HepG2 (cell line): Measurements from ENCODE around the gene TTLL12. TPM values are rescaled to one million over a fixed set of nuclear protein-coding genes. Genes with fewer than 3 reads are reported as not detected.

Source experiments
- ATAC-seq: fragments of 200-7000 bp; cut with Tn5 transposase; 3 replicates; pipeline ENCODE4 v1.9.1; 2020; ENCODE audit warnings: mild to moderate bottlenecking, moderate library complexity
- BruUV-seq: library from RNA; stranded (reverse); fragments of 400-500 nt; replicated peaks from 2 replicates; lab custom pipeline; 2021; lab: Mats Ljungman, UMichigan
- CTCF ChIA-PET: fragments of 300-600 bp; formaldehyde crosslinking; extraction: SDS; loops from one replicate; lab custom pipeline; 2021; ENCODE audit warnings: low total read pairs, inconsistent platforms, low intra/inter-chr PET ratio; lab: Yijun Ruan, JAX
- POLR2A ChIA-PET: fragments of 350-600 bp; sonication (Branson Sonifier 250); formaldehyde crosslinking; loops from one replicate; lab custom pipeline; 2020; ENCODE audit warnings: antibody characterized with exemption, inconsistent platforms; lab: Yijun Ruan, JAX
- DNase-seq: peaks from one replicate; pipeline ENCODE4 v3.0.0-alpha.2; 2015; ENCODE audit warnings: low spot score
- FAIRE-seq: peaks from 3 replicates; lab custom pipeline; 2011; peaks lifted over from hg19 to GRCh38; lab: Jason Lieb, UNC
- H2AFZ ChIP-seq: one replicate; pipeline ENCODE4 v1.6.1; 2011; ENCODE audit warnings: low read length, inconsistent platforms
- H3K27ac ChIP-seq: fragments of 300-600 bp; 3 replicates; pipeline ENCODE4 v1.8.0; 2011; ENCODE audit warnings: mixed run types, mild to moderate bottlenecking, mixed read lengths, low read length, inconsistent platforms; ENCODE audit not compliant: insufficient read depth; ENCODE audit errors: extremely low read length
- H3K27me3 ChIP-seq, 2 experiments: fragments of 200-600 bp in 1 of 2; 2 replicates in 1 of 2; 3 replicates in 1 of 2; pipeline versions ENCODE4 v1.6.0 to v1.8.0; 2011; ENCODE audit warnings: low read length in 2 of 2, mild to moderate bottlenecking in 2 of 2, moderate library complexity in 2 of 2, inconsistent platforms in 1 of 2; ENCODE audit not compliant: insufficient read depth in 2 of 2, control insufficient read depth in 1 of 2
- H3K36me3 ChIP-seq, 2 experiments: fragments of 200-600 bp in 1 of 2; replicated peaks in 1 of 2; 2 replicates in 1 of 2; 3 replicates in 1 of 2; pipeline versions ENCODE4 v1.5.1 to v1.8.0; 2011; ENCODE audit warnings: low read length in 2 of 2, inconsistent platforms in 1 of 2; ENCODE audit not compliant: insufficient read depth in 2 of 2, control insufficient read depth in 1 of 2
- H3K4me1 ChIP-seq: 2 replicates; pipeline ENCODE4 v1.5.1; 2012; ENCODE audit warnings: low read length, inconsistent platforms; ENCODE audit not compliant: insufficient read depth
- H3K4me2 ChIP-seq: 2 replicates; pipeline ENCODE4 v1.6.0; 2011; ENCODE audit warnings: low read depth, low read length, inconsistent platforms
- H3K4me3 ChIP-seq, 3 experiments: fragments of 200-600 bp in 1 of 3; sonication (generic), shearing (Covaris generic) in 1 of 3; replicated peaks in 1 of 3; 2 replicates each; pipeline ENCODE4 v1.5.1; 2011 to 2016; ENCODE audit warnings: low read length in 3 of 3, inconsistent platforms in 2 of 3, low read depth in 2 of 3, mild to moderate bottlenecking in 2 of 3, control low read depth in 1 of 3, mixed read lengths in 1 of 3; ENCODE audit not compliant: insufficient read depth in 1 of 3
- H3K79me2 ChIP-seq: one replicate; pipeline ENCODE4 v1.6.1; 2011; ENCODE audit warnings: low read length, inconsistent platforms; ENCODE audit not compliant: insufficient read depth
- H3K9ac ChIP-seq: 2 replicates; pipeline ENCODE4 v1.6.0; 2011; ENCODE audit warnings: mild to moderate bottlenecking, low read depth, low read length, inconsistent platforms; ENCODE audit not compliant: insufficient read depth
- H3K9me3 ChIP-seq: 2 replicates; pipeline ENCODE4 v1.5.1; 2012; ENCODE audit warnings: mild to moderate bottlenecking, low read length
- H4K20me1 ChIP-seq: 2 replicates; pipeline ENCODE4 v1.6.0; 2011; ENCODE audit warnings: inconsistent platforms, mild to moderate bottlenecking, low read length, moderate library complexity; ENCODE audit not compliant: insufficient read depth
- BCL6 ChIP-seq: IDR thresholded peaks from 2 replicates; pipeline ENCODE4 v1.6.1; 2016; ENCODE audit warnings: missing genetic modification reagents, missing compliant biosample characterization
- GTF3A ChIP-seq: sonication (generic); formaldehyde crosslinking; conservative IDR thresholded peaks from 2 replicates; pipeline ENCODE4 v1.4.0; 2020; ENCODE audit warnings: mild to moderate bottlenecking, missing genetic modification reagents
- HNRNPL ChIP-seq: fragments of 200-400 bp; formaldehyde crosslinking; IDR thresholded peaks from 2 replicates; pipeline ENCODE4 v1.6.1; 2017; ENCODE audit warnings: mild to moderate bottlenecking, low read depth, low read length
- RAD51 ChIP-seq: fragments of 450-650 bp; IDR thresholded peaks from 2 replicates; pipeline ENCODE4 v1.6.1; 2016; ENCODE audit warnings: borderline replicate concordance
- RXRB ChIP-seq: IDR thresholded peaks from 2 replicates; pipeline ENCODE4 v1.6.1; 2016; ENCODE audit warnings: borderline replicate concordance, missing genetic modification reagents, missing compliant biosample characterization
- TRAFD1 ChIP-seq: sonication (generic); formaldehyde crosslinking; IDR thresholded peaks from 2 replicates; pipeline ENCODE4 v1.5.1; 2020; ENCODE audit warnings: missing genetic modification reagents, mild to moderate bottlenecking, borderline replicate concordance
- ZFP90 ChIP-seq: sonication (generic); formaldehyde crosslinking; IDR thresholded peaks from 2 replicates; pipeline ENCODE4 v1.8.0; 2022; ENCODE audit warnings: missing genetic modification reagents, mild to moderate bottlenecking, inconsistent platforms, borderline replicate concordance
- ZNF12 ChIP-seq: sonication (generic); formaldehyde crosslinking; IDR thresholded peaks from 2 replicates; pipeline ENCODE4 v1.5.0; 2020; ENCODE audit warnings: missing genetic modification reagents
- ZNF263 ChIP-seq: sonication (generic); formaldehyde crosslinking; IDR thresholded peaks from 2 replicates; pipeline ENCODE4 v1.4.0; 2020; ENCODE audit warnings: missing genetic modification reagents
- ZNF513 ChIP-seq: sonication (generic); formaldehyde crosslinking; conservative IDR thresholded peaks from 2 replicates; pipeline ENCODE4 v1.5.0; 2020; ENCODE audit warnings: missing genetic modification reagents
- ZNF605 ChIP-seq: sonication (generic); formaldehyde crosslinking; IDR thresholded peaks from 2 replicates; pipeline ENCODE4 v1.8.0; 2022; ENCODE audit warnings: mild to moderate bottlenecking, missing genetic modification reagents
- ZSCAN20 ChIP-seq: sonication (generic); formaldehyde crosslinking; IDR thresholded peaks from 2 replicates; pipeline ENCODE4 v1.4.0; 2020; ENCODE audit warnings: missing genetic modification reagents, mild to moderate bottlenecking, borderline replicate concordance
- ZUFSP ChIP-seq: sonication (generic); formaldehyde crosslinking; IDR thresholded peaks from 2 replicates; pipeline ENCODE4 v1.9.0; 2021; ENCODE audit warnings: missing genetic modification reagents, mild to moderate bottlenecking, borderline replicate concordance
- WGBS: methylation state at CpG from one replicate; pipeline ENCODE4 v1.1.6; 2017; ENCODE audit warnings: low lambda C conversion rate; 5-methylcytosine and 5-hydroxymethylcytosine counted together
- in situ Hi-C: cut with HindIII; loops from 2 replicates; pipeline ENCODE4 v1.10.0; 2017; ENCODE audit warnings: low pct_unique_long_range_greater_than_20kb; ENCODE audit not compliant: extremely low pct_ligation_motif_present
- intact Hi-C: fragments of 100-400 bp; cut with micrococcal nuclease; formaldehyde crosslinking; loops from one replicate; pipeline ENCODE4 v1.10.0; 2022; ENCODE audit not compliant: unreplicated experiment
- polyA plus RNA-seq, 8 experiments: library from polyadenylated mRNA; depleted of rRNA in 3 of 8; stranded (reverse) in 7 of 8; unstranded in 1 of 8; fragments of >200 nt; fragmentation: Illumina TruSeq in 4 of 8; extraction: Trizol in 4 of 8; gene quantifications; 2 replicates each; pipeline versions ENCODE4 v1.2.1 to v1.2.3, GENCODE V29; 2011 to 2016; ENCODE audit warnings: low read depth in 4 of 8, missing spikeins in 1 of 8, mixed read lengths in 1 of 8; ENCODE audit not compliant: insufficient read depth in 1 of 8
- total RNA-seq, 5 experiments: library from RNA; depleted of rRNA; stranded (reverse); fragments of >200 nt; fragmentation: Illumina TruSeq; extraction: Trizol; gene quantifications; 2 replicates each; pipeline ENCODE4 v1.2.3, GENCODE V29; 2016; ENCODE audit warnings: low read depth in 1 of 5

Gene TTLL12
- total and polyA plus RNA-seq, 2 of the 13 experiments (the other 11 are each of a cell fraction or from before 2014, with no cell fraction given) = 11.9 to 38.1 TPM

GRCh38 chr22:43134553-43134952 lies 52.4 kb downstream of the TTLL12 start:
- WGBS = 100% methylated on average over 1 of the region's 4 CpGs
- no TSS peak for BruUV-seq
- Histone ChIP-seq H3K4me1 (no peaks in the 10 kb centered on the region), H3K9me3 (no peaks in the 10 kb centered on the region), H3K36me3 (peaks cover 23 to 66% of the 10 kb centered on the region in 2 experiments), H3K27me3 (no peaks in the 10 kb centered on the region), H3K9ac (no peak overlapping the region), H3K27ac (no peak overlapping the region), H3K79me2 (no peaks in the 10 kb centered on the region), H4K20me1 (0 out of 2 replicates have a peak, but pooled peaks cover 2% of the 10 kb centered on the region), H3K4me2 (no peak overlapping the region), H2AFZ (no peak overlapping the region), H3K4me3 (no peak overlapping the region)
- no peak for DNase-seq
- no peak for TF ChIP-seq ZSCAN20 (CRISPR knock-in tag)
- TF ChIP-seq RAD51 = no peak
- TF ChIP-seq ZNF12 (CRISPR knock-in tag) = peak; percentile 97
- no peak for TF ChIP-seq ZFP90
- in situ Hi-C loops (no loop called here), intact Hi-C loops (no loop called here)
- ATAC-seq = no peak
- POLR2A ChIA-PET = no interaction called here
- no peak for FAIRE-seq
- CTCF ChIA-PET = no interaction called here

GRCh38 chr22:43133401-43133800 lies 53.5 kb downstream of the TTLL12 start:
- Histone ChIP-seq H3K4me2 (no peak overlapping the region), H3K36me3 (peaks cover 19 to 56% of the 10 kb centered on the region in 2 experiments), H2AFZ (no peak overlapping the region), H4K20me1 (0 out of 2 replicates have a peak, but pooled peaks cover 2% of the 10 kb centered on the region), H3K27me3 (no peaks in the 10 kb centered on the region), H3K79me2 (no peaks in the 10 kb centered on the region), H3K4me3 (no peak overlapping the region), H3K4me1 (no peaks in the 10 kb centered on the region), H3K9me3 (no peaks in the 10 kb centered on the region), H3K9ac (no peak overlapping the region), H3K27ac (no peak overlapping the region)
- 87% methylated on average over 9 of the region's 9 CpGs for WGBS
- no peak for DNase-seq
- no peak for FAIRE-seq
- in situ Hi-C loops = no loop called here
- intact Hi-C loops = no loop called here
- ChIA-PET CTCF (no interaction called here), POLR2A (no interaction called here)
- no TSS peak for BruUV-seq
- no peak for ATAC-seq
- TF ChIP-seq RXRB (no peak), ZUFSP (CRISPR knock-in tag) (no peak), BCL6 (no peak), TRAFD1 (CRISPR knock-in tag) (no peak), GTF3A (CRISPR knock-in tag) (no peak), ZNF605 (CRISPR knock-in tag) (no peak), HNRNPL (no peak), ZNF263 (CRISPR knock-in tag) (no peak), ZNF513 (no peak)
